BJ (cell line): Measurements from ENCODE around the gene FUS. TPM values are rescaled to one million over a fixed set of nuclear protein-coding genes. Genes with fewer than 3 reads are reported as not detected.

Experiments used
- CTCF ChIA-PET: fragments of 350-600 bp; formaldehyde crosslinking; extraction: SDS; loops from one replicate; lab custom pipeline; 2021; ENCODE audit warnings: antibody characterized with exemption, inconsistent platforms; lab: Yijun Ruan, JAX
- POLR2A ChIA-PET: fragments of 300-600 bp; sonication (Branson Sonifier 250); formaldehyde crosslinking; extraction: SDS; loops from one replicate; lab custom pipeline; 2021; ENCODE audit warnings: antibody characterized with exemption; lab: Charles Lee
- DNase-seq: peaks from one replicate; pipeline ENCODE4 v3.0.0-alpha.2; 2011; ENCODE audit warnings: low read depth
- H3K27me3 ChIP-seq: 2 replicates; pipeline ENCODE4 v1.6.0; 2011; ENCODE audit warnings: low read length; ENCODE audit not compliant: control insufficient read depth, insufficient read depth
- H3K36me3 ChIP-seq: 2 replicates; pipeline ENCODE4 v1.5.1; 2011; ENCODE audit warnings: low read length; ENCODE audit not compliant: control insufficient read depth, insufficient read depth
- H3K4me3 ChIP-seq: 2 replicates; pipeline ENCODE4 v1.5.1; 2011; ENCODE audit warnings: low read depth, mild to moderate bottlenecking, control low read depth, low read length
- polyA plus RNA-seq: library from polyadenylated mRNA; depleted of rRNA; stranded (reverse); fragments of >200 nt; gene quantifications from 2 replicates; pipeline ENCODE4 v1.2.3, GENCODE V29; 2011
- TF ChIP-seq, protein P1 (sequence below): IDR thresholded peaks from 2 replicates; pipeline ENCODE4 v1.5.1; 2011; ENCODE audit warnings: low read depth, mild to moderate bottlenecking, control low read depth, inconsistent platforms, low read length, moderate library complexity; ENCODE audit not compliant: insufficient read depth

FUS gene
- polyA plus RNA-seq, 1 experiment, result 109 TPM

DNA sequence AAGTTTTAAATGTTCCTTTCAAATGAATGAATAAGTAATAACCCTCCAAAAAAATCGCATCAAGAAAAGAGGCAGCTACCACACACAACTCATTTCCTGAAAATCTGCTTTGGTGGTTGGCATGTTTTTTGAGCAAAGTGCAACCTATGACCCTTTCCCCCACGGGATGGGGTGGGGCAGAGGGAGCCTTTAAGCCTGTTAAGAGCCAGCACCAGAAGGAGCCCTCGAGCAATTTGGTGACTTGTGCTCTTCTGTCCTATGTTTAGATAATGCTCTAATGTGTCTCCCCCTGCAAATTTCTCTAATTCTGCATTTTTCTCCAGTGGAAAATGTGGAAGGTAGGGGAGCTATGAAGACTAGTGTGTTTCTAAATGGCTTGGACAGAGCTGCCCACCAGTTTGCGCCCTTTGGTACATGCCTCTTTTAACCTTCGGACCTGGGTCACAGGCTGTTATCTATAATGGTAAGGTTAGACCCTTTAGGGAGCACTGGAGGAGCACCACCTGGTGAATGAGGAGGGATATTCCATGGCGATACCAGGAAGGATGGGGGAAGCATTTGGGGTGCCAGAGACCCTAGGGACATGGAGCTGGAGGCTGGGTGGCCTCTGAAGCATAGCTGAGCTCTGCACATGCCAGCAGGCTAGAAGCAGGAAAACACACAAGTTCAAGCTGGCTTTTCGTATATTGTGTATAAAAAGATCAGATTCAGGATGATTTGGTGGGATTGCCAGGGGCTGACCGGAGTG, 21.1 kb downstream of the FUS start:
- no peak for DNase-seq
- CTCF ChIA-PET, result interaction anchor here (1.3 to 2.8 kb wide), 6 partner anchors 13 to 242 kb away, joined by 3 to 12 read pairs (median 3); partner anchors contain the start of genes PYDC1, TRIM72 and ZNF843
- Histone ChIP-seq H3K27me3 (no peaks in the 10 kb centered on the region), H3K4me3 (peak overlapping the region; percentile 66; the same call in 1 of the 2 replicates), H3K36me3 (peaks cover 7% of the 10 kb centered on the region)
- POLR2A ChIA-PET, result no interaction called here
- TF ChIP-seq, protein P1, sequence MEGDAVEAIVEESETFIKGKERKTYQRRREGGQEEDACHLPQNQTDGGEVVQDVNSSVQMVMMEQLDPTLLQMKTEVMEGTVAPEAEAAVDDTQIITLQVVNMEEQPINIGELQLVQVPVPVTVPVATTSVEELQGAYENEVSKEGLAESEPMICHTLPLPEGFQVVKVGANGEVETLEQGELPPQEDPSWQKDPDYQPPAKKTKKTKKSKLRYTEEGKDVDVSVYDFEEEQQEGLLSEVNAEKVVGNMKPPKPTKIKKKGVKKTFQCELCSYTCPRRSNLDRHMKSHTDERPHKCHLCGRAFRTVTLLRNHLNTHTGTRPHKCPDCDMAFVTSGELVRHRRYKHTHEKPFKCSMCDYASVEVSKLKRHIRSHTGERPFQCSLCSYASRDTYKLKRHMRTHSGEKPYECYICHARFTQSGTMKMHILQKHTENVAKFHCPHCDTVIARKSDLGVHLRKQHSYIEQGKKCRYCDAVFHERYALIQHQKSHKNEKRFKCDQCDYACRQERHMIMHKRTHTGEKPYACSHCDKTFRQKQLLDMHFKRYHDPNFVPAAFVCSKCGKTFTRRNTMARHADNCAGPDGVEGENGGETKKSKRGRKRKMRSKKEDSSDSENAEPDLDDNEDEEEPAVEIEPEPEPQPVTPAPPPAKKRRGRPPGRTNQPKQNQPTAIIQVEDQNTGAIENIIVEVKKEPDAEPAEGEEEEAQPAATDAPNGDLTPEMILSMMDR, result 0 out of 2 replicates have a peak, but pooled peaks have one; percentile 7

DNA sequence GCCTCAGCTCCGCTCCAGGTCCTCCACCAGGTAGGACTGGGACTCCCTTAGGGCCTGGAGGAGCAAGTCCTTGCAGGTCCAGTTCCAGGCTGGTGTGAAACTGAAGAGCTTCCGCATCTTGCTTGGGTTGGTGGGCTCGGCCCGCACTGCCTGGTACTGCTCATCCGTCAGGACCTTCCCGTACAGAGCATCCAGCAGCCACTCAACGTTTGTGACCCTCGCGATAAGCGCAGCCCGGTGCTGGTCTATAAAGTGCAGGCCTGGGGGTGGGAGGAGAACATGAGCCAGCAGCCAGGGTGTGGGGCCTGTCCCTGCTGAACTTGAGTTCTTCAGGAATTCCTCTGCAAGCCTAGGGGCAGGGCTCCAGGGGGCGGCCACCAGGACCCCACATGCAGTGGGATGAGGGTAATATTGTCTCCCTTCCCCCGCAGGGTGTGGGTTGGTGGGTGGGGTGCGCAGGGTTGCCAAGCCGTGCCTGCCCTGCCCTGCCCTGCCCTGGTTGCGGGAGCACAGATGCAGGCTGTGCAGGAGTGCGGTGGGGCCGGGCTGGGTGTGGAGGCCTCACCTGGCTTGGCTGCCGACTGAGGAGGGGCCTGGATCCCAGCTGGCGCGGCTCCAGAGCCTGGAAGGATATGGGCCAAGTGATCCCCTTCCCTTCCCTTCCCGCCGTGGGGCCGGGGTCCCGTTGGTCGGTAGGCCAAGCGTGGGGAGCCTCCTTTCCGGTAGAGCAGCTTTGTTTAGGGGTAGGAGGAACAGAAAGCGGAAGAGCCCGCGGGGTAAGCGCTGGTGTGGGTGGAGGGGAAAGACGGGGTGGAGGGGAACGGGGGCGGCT, 21.9 kb downstream of the FUS start:
- Histone ChIP-seq H3K4me3 (peak overlapping the region; percentile 66), H3K36me3 (peaks cover 3% of the 10 kb centered on the region), H3K27me3 (peaks cover 3% of the 10 kb centered on the region; the same call in 1 of the 2 replicates)
- DNase-seq, result no peak
- ChIA-PET CTCF (interaction anchor here (0.6 to 2.8 kb wide), 7 partner anchors 12 to 241 kb away, joined by 3 to 12 read pairs (median 3); partner anchors contain the start of genes PYDC1, TRIM72 and ZNF843), POLR2A (interaction anchor here (1.0 kb wide), 1 partner anchor 22 kb away, joined by 5 read pairs; the partner anchor contains the start of gene FUS)
- TF ChIP-seq, protein P1, result no peak

DNA sequence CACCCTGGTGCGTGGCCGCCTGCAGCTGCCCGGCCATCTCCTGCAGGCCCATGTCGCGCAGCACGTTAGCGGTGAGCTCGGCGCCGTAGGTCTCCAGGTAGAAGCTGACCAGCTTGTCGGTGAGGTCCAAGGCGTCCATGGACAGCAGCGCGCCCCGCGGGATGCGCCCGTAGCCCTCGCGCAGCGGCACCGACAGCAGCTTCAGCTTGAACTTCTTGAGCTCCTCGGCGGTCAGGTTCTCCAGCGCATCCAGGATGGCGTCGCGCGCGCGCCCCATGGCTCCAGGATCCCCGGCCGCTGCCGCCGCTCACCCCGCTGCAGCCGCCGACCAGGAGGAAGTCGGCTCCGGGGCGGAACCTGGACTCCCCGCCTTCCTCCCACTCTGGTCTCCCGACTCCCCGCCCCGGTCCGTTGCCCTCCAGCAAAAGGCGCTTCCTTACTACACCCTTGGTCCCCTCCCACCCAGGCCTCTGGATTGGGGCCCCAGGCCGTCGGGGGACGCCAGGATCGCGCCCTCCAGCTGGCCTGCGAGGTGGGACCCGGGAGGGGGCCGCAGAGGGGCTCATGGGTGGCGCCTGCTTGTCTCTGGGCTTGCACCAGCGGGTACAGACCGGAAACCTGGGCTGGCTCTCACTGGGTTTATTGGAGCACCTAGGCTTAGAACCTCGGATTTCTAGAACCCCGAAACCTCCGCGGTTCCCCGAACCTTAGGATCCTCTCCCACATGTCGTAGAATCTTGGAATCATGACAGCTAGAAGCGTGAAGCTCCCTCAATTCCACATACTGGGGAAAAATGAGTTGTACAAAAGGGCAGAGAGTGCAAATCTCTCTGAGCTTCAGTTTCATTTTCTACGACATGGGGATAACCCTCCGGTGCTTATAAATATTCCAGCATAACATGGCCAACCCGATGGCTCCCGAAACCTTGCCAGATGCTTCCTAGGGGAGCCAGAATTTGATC, 22.8 kb downstream of the FUS start, which contains the start of gene PYCARD:
PYCARD (minus strand) TSS at position 347 of the 962 bp plus-strand sequence; CDS start at position 277, 70 bp downstream.
- ChIA-PET CTCF (interaction anchor here (0.6 to 2.8 kb wide), 7 partner anchors 11 to 655 kb away, joined by 3 to 12 read pairs (median 3); partner anchors contain the start of genes TRIM72 and ZNF843), POLR2A (interaction anchor here (1.0 kb wide), 1 partner anchor 23 kb away, joined by 5 read pairs; the partner anchor contains the start of gene FUS)
- Histone ChIP-seq H3K4me3 (peak within 1 kb of the TSS; percentile 66), H3K36me3 (peaks cover 2% of the 10 kb centered on the region; the same call in 1 of the 2 replicates), H3K27me3 (peaks cover 9% of the 10 kb centered on the region)
- TF ChIP-seq, protein P1, result no peak
- no peak for DNase-seq

DNA sequence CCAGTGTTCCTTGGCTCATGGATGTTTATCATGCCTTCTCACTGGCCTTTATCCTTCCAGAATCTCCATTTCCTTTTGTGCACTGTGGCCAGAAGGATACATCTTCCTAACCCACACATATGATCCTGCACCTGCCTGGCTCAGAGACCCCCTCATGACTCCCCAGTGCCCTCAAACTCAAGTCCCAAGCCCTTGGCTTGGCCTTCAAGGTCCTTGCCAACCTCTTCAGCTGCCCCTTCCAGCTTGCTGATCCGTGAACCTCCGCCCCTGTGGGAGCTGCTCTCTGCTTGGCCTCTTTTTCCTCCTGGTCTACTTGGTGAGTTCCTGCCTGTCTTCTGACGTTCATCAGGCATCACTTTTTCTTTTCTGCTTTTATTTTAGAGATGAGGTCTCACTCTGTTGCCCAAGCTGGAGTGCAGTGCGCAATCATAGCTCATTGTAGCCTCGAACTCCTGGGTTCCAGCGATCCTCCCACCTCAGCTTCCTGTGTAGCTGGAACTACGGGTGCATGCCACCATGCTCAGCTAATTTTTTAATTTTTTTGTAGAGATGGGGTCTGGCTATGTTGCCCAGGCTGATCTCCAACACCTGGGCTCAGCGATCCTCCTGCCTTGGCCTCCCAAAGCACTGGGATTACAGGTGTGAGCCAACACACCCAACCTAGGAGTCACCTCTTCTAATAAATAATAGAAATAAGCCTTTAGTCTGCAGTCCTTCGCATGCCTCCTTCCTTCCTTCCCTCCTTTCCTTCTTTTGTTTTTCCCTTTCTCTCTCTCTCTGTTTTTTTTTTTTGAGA, 25.1 kb downstream of the FUS start:
- CTCF ChIA-PET, result no interaction called here
- POLR2A ChIA-PET, result no interaction called here
- DNase-seq, result no peak
- TF ChIP-seq, protein P1, result no peak
- peaks cover 16% of the 10 kb centered on the region for H3K27me3 ChIP-seq
- no peaks in the 10 kb centered on the region for H3K36me3 ChIP-seq
- H3K4me3 ChIP-seq, result no peak overlapping the region
